A549 (cell line): ENCODE results near the gene ONECUT3. TPM values are rescaled to one million over a fixed set of nuclear protein-coding genes. Genes with fewer than 3 reads are reported as not detected.

Experiments used
- ATAC-seq, 2 experiments: fragments of 200-7000 bp in 1 of 2; fragments of >200 bp in 1 of 2; cut with Nextera tagmentation in 1 of 2; cut with Tn5 transposase in 1 of 2; 3 replicates each; pipeline versions ENCODE4 v1.8.0 to v1.9.1; 2018 to 2020; ENCODE audit warnings: mild to moderate bottlenecking in 1 of 2, moderate library complexity in 1 of 2
- CTCF ChIA-PET: fragments of 300-600 bp; sonication (Branson Sonifier 250); formaldehyde crosslinking; extraction: SDS; loops from one replicate; lab custom pipeline; 2021; ENCODE audit warnings: antibody characterized with exemption, inconsistent platforms; lab: Yijun Ruan, JAX
- POLR2A ChIA-PET: fragments of 350-600 bp; formaldehyde crosslinking; extraction: SDS; loops from one replicate; lab custom pipeline; 2021; ENCODE audit warnings: antibody characterized with exemption, inconsistent platforms; lab: Yijun Ruan, JAX
- DNase-seq, 2 experiments: peaks; one replicate each; pipeline versions ENCODE4 v3.0.0 to v3.0.0-alpha.2; 2011 to 2016; ENCODE audit warnings: low read depth in 1 of 2, low spot score in 1 of 2
- FAIRE-seq: peaks from 2 replicates; lab custom pipeline; 2011; peaks lifted over from hg19 to GRCh38; lab: Jason Lieb, UNC
- H3K27ac ChIP-seq, 2 experiments: fragments of >200 bp; sonication (Bioruptor Twin); formaldehyde crosslinking; 3 replicates each; pipeline ENCODE4 v1.5.1; 2016 to 2017
- H3K4me1 ChIP-seq: fragments of >200 bp; sonication (Bioruptor Twin); formaldehyde crosslinking; 3 replicates; pipeline ENCODE4 v1.6.1; 2016
- H3K4me2 ChIP-seq: fragments of >200 bp; sonication (Bioruptor Twin); formaldehyde crosslinking; 3 replicates; pipeline ENCODE4 v1.6.1; 2016
- H3K4me3 ChIP-seq: fragments of >200 bp; sonication (Bioruptor Twin); formaldehyde crosslinking; 3 replicates; pipeline ENCODE4 v1.5.1; 2016
- H3K9me3 ChIP-seq: fragments of >200 bp; sonication (Bioruptor Twin); formaldehyde crosslinking; 3 replicates; pipeline ENCODE4 v1.6.1; 2016
- CHD4 ChIP-seq: fragments of 200-600 bp; sonication (generic); IDR thresholded peaks from 2 replicates; pipeline ENCODE4 v1.6.1; 2016; ENCODE audit warnings: antibody characterized with exemption, mild to moderate bottlenecking, borderline replicate concordance
- E2F6 ChIP-seq: IDR thresholded peaks from 2 replicates; pipeline ENCODE4 v1.6.1; 2012; ENCODE audit warnings: low read depth, borderline replicate concordance
- ESRRA ChIP-seq: fragments of 150-350 bp; IDR thresholded peaks from 2 replicates; pipeline ENCODE4 v1.6.1; 2014; ENCODE audit warnings: mild to moderate bottlenecking, low read length, borderline replicate concordance
- HOXB13 ChIP-seq: fragments of 250-450 bp; sonication (Bioruptor Pico); IDR thresholded peaks from 2 replicates; pipeline ENCODE4 v1.5.0; 2020; ENCODE audit warnings: low read depth, mild to moderate bottlenecking, moderate library complexity
- MAX ChIP-seq: IDR thresholded peaks from 2 replicates; pipeline ENCODE4 v1.6.1; 2012
- MAZ ChIP-seq: fragments of 150-350 bp; IDR thresholded peaks from 2 replicates; pipeline ENCODE4 v1.6.1; 2014; ENCODE audit warnings: antibody characterized with exemption, low read depth, low read length, borderline replicate concordance
- RARB ChIP-seq: fragments of 250-450 bp; sonication (Bioruptor Pico); IDR thresholded peaks from 2 replicates; pipeline ENCODE4 v1.8.0; 2021; ENCODE audit warnings: mild to moderate bottlenecking, moderate library complexity
- RFX5 ChIP-seq: fragments of 450-650 bp; IDR thresholded peaks from 2 replicates; pipeline ENCODE4 v1.7.1; 2014; ENCODE audit warnings: antibody characterized with exemption, mild to moderate bottlenecking, moderate library complexity
- SMC3 ChIP-seq: fragments of >200 bp; sonication (Bioruptor Twin); formaldehyde crosslinking; IDR thresholded peaks from 3 replicates; pipeline ENCODE4 v1.6.1; 2018; ENCODE audit warnings: inconsistent platforms
- USF2 ChIP-seq: fragments of 450-650 bp; IDR thresholded peaks from 2 replicates; pipeline ENCODE4 v1.6.1; 2014; ENCODE audit warnings: antibody characterized with exemption
- ZFP36 ChIP-seq: fragments of 450-650 bp; IDR thresholded peaks from 2 replicates; pipeline ENCODE4 v1.6.1; 2014; ENCODE audit warnings: borderline replicate concordance; ENCODE audit not compliant: partially characterized antibody
- ZNF302 ChIP-seq: fragments of 250-450 bp; sonication (Bioruptor Pico); IDR thresholded peaks from 2 replicates; pipeline ENCODE4 v1.9.0; 2021; ENCODE audit warnings: inconsistent platforms, mild to moderate bottlenecking, moderate library complexity
- WGBS: methylation state at CpG from one replicate; pipeline ENCODE4 v1.1.6; 2017; ENCODE audit errors: missing lambda C conversion rate; 5-methylcytosine and 5-hydroxymethylcytosine counted together
- polyA plus RNA-seq, 4 experiments: library from polyadenylated mRNA; depleted of rRNA in 3 of 4; stranded (reverse); fragments of >200 nt; fragmentation: RNase III in 1 of 4; extraction: RNeasy Plus Mini Kit Qiagen cat#74134 plus additional on column Dnase treatment in 1 of 4; gene quantifications; 2 replicates in 3 of 4; 3 replicates in 1 of 4; pipeline ENCODE4 v1.2.3, GENCODE V29; 2011 to 2017

The ONECUT3 gene
- polyA plus RNA-seq, 2 of the 4 experiments (the other 2 are of a cell fraction) = 0.01 TPM; not detected in 1

GRCh38 chr19:1749373-1750342, 3.6 kb upstream of the ONECUT3 start:
- Histone ChIP-seq H3K4me3 (peak overlapping the region; percentile 35; the same call in 2 of the 3 replicates), H3K4me2 (peak overlapping the region; percentile 81), H3K27ac (peak overlapping the region in 1 of 2 experiments; percentile 84; a peak in 3 of 6 replicates), H3K9me3 (no peaks in the 10 kb centered on the region), H3K4me1 (peaks cover 52% of the 10 kb centered on the region)
- ATAC-seq (no peak), FAIRE-seq (no peak), DNase-seq (no peak)
- CTCF ChIA-PET = interaction anchor here (1.3 to 1.4 kb wide), 2 partner anchors 11 to 77 kb away, joined by 3 to 5 read pairs; no protein-coding TSS in a partner anchor
- POLR2A ChIA-PET = no interaction called here
- 8% methylated on average over 21 of the region's 99 CpGs for WGBS
- TF ChIP-seq MAX (no peak), CHD4 (no peak), ESRRA (no peak), ZFP36 (no peak), RFX5 (no peak), E2F6 (no peak), HOXB13 (no peak), RARB (no peak), SMC3 (no peak), ZNF302 (CRISPR knock-in tag) (no peak)

- FAIRE-seq (no peak), ATAC-seq (no peak), DNase-seq (no peak)
- peak; percentile 31 for TF ChIP-seq ZFP36
- TF ChIP-seq USF2 = no peak
- ChIA-PET CTCF (interaction anchor here (0.8 to 1.5 kb wide), 6 partner anchors 10 to 78 kb away, joined by 3 to 5 read pairs (median 3); no protein-coding TSS in a partner anchor), POLR2A (no interaction called here)
- WGBS = 6% methylated on average over 7 of the region's 14 CpGs
- Histone ChIP-seq H3K27ac (no peak overlapping the region), H3K4me3 (no peak overlapping the region; the same call in 2 of the 3 replicates), H3K4me1 (peaks cover 44% of the 10 kb centered on the region), H3K4me2 (peak overlapping the region; percentile 81), H3K9me3 (no peaks in the 10 kb centered on the region)
These were observed 2.8 kb upstream of the ONECUT3 start for GRCh38 chr19:1750343-1751021.

GRCh38 chr19:1751367-1752008, 1.8 kb upstream of the ONECUT3 start:
- peaks cover 37% of the 10 kb centered on the region for H3K4me1 ChIP-seq
- WGBS = 6% methylated on average over 16 of the region's 16 CpGs
- H3K4me3 ChIP-seq = no peak overlapping the region
- no peak for FAIRE-seq
- ATAC-seq = no peak
- ChIA-PET POLR2A (no interaction called here), CTCF (interaction anchor here (0.8 to 1.5 kb wide), 5 partner anchors 11 to 79 kb away, joined by 3 to 5 read pairs (median 3); no protein-coding TSS in a partner anchor)
- 0 out of 3 replicates have a peak overlapping the region, but pooled peaks have one; percentile 8 for H3K4me2 ChIP-seq
- TF ChIP-seq MAZ (no peak), ZNF302 (CRISPR knock-in tag) (no peak), ZFP36 (no peak), CHD4 (no peak)
- H3K9me3 ChIP-seq = no peaks in the 10 kb centered on the region
- no peak for DNase-seq
- no peak overlapping the region for H3K27ac ChIP-seq
